Activated naive CD4-positive, alpha-beta T cell (primary cell): Measurements from ENCODE around the gene KRTDAP.
A peak's percentile ranks its signal among the peaks of the same experiment; 100 is the strongest.

Experiments
- DNase-seq, 4 experiments: peaks; one replicate each; lab custom pipeline; 2025; lab: John Stamatoyannopoulos, UW

Gene KRTDAP

GRCh38 chr19:35512831-35513627 lies 22.8 kb upstream of the KRTDAP start:
- DNase-seq = no peak

- DNase-seq = no peak
Observed at GRCh38 chr19:35511337-35511736, 21.1 kb upstream of the KRTDAP start.

GRCh38 chr19:35510626-35510964 lies 20.3 kb upstream of the KRTDAP start:
- DNase-seq = no peak

GRCh38 chr19:35509861-35510625 lies 19.8 kb upstream of the KRTDAP start:
- DNase-seq = peak; percentile 38 to 71 (median 60)

GRCh38 chr19:35509018-35509652 lies 18.9 kb upstream of the KRTDAP start:
- peak in 1 of 4 experiments; percentile 24 for DNase-seq

GRCh38 chr19:35508129-35508528 lies 17.9 kb upstream of the KRTDAP start:
- DNase-seq = no peak

- DNase-seq = no peak
Observed at GRCh38 chr19:35507561-35507960, 17.3 kb upstream of the KRTDAP start.

- no peak for DNase-seq
Observed at GRCh38 chr19:35506011-35506410, 15.7 kb upstream of the KRTDAP start.

GRCh38 chr19:35502751-35503150 lies 12.5 kb upstream of the KRTDAP start:
- no peak for DNase-seq

- DNase-seq = no peak
Observed at GRCh38 chr19:35501684-35502083, 11.4 kb upstream of the KRTDAP start.

GRCh38 chr19:35500611-35501010 lies 10.3 kb upstream of the KRTDAP start:
- no peak for DNase-seq

- DNase-seq = no peak
Observed at GRCh38 chr19:35498984-35499527, 8.8 kb upstream of the KRTDAP start.

- DNase-seq = no peak
Observed at GRCh38 chr19:35498220-35498619, 8.0 kb upstream of the KRTDAP start.

- no peak for DNase-seq
Observed at GRCh38 chr19:35497406-35497805, 7.1 kb upstream of the KRTDAP start.

GRCh38 chr19:35495107-35496064 lies 5.1 kb upstream of the KRTDAP start:
- DNase-seq = peak; percentile 31 to 58 (median 38)

GRCh38 chr19:35493971-35494370 lies 3.7 kb upstream of the KRTDAP start:
- DNase-seq = no peak

- no peak for DNase-seq
Observed at GRCh38 chr19:35491836-35492360, 1.6 kb upstream of the KRTDAP start.

GRCh38 chr19:35488677-35489076 lies 1.6 kb downstream of the KRTDAP start:
- DNase-seq = no peak

- no peak for DNase-seq
Observed at GRCh38 chr19:35487656-35488182, 2.5 kb downstream of the KRTDAP start.

GRCh38 chr19:35486268-35486708 lies 4.0 kb downstream of the KRTDAP start:
- DNase-seq = no peak
